Fibroblast of skin of left quadriceps (primary cell): ENCODE results near the gene SYF2.
"Not testable (repeated sequence)": the region's sequence is repeated elsewhere in the genome, so short reads cannot be mapped to it uniquely, and the experiment has no call there.

Source experiments
- DNase-seq, 2 experiments: peaks; one replicate each; pipeline ENCODE4 v3.0.0-alpha.2; 2013; ENCODE audit warnings: low read depth in 2 of 2

SYF2 gene

GRCh38 chr1:25232027-25232865 lies at the start of gene SYF2:
TSS of gene SYF2 (minus strand) at chr1:25232502. CDS start at chr1:25232467, 35 bp downstream.
- peak; percentile 87 to 90 for DNase-seq

- not testable (repeated sequence) for DNase-seq
Observed at GRCh38 chr1:25279693-25280111, 47.4 kb upstream of the SYF2 start.

- not testable (repeated sequence) for DNase-seq
Observed at GRCh38 chr1:25278790-25279189, 46.5 kb upstream of the SYF2 start.

GRCh38 chr1:25278358-25278757 lies 46.1 kb upstream of the SYF2 start:
- DNase-seq, result not testable (repeated sequence)

- not testable (repeated sequence) for DNase-seq
Observed at GRCh38 chr1:25277295-25277694, 45.0 kb upstream of the SYF2 start.

- DNase-seq, result not testable (repeated sequence)
Observed at GRCh38 chr1:25275648-25276047, 43.3 kb upstream of the SYF2 start.

- DNase-seq, result not testable (repeated sequence)
Observed at GRCh38 chr1:25272238-25272637, 39.9 kb upstream of the SYF2 start, which contains the start of gene RHD. TSS of gene RHD (plus strand) at chr1:25272509. CDS start at chr1:25272548, 39 bp downstream.

GRCh38 chr1:25268143-25268760 lies 36.0 kb upstream of the SYF2 start:
- DNase-seq, result not testable (repeated sequence)

GRCh38 chr1:25267288-25268142 lies 35.2 kb upstream of the SYF2 start:
- peak; percentile 63 to 69 for DNase-seq

GRCh38 chr1:25266554-25267287 lies 34.4 kb upstream of the SYF2 start:
- not testable (repeated sequence) for DNase-seq

GRCh38 chr1:25260336-25260735 lies 28.0 kb upstream of the SYF2 start:
- not testable (repeated sequence) for DNase-seq

- peak in 1 of 2 experiments; percentile 14 for DNase-seq
Observed at GRCh38 chr1:25259813-25260212, 27.5 kb upstream of the SYF2 start.

GRCh38 chr1:25257196-25257595 lies 24.9 kb upstream of the SYF2 start:
- no peak for DNase-seq

- no peak for DNase-seq
Observed at GRCh38 chr1:25256578-25256965, 24.3 kb upstream of the SYF2 start.

GRCh38 chr1:25255706-25256577 lies 23.6 kb upstream of the SYF2 start:
- no peak for DNase-seq

GRCh38 chr1:25253911-25254310 lies 21.6 kb upstream of the SYF2 start:
- DNase-seq, result peak; percentile 61 to 63

- no peak for DNase-seq
Observed at GRCh38 chr1:25247829-25248754, 15.8 kb upstream of the SYF2 start.

GRCh38 chr1:25247024-25247828 lies 14.9 kb upstream of the SYF2 start, which contains the start of gene RSRP1:
TSS of gene RSRP1 (minus strand) at chr1:25247454. CDS start at chr1:25246963, 491 bp downstream.
- DNase-seq, result peak; percentile 97 to 98
